Cardiac muscle cell (in vitro differentiated cells and primary cell): Measurements from ENCODE around the gene BST2. TPM values are rescaled to one million over a fixed set of nuclear protein-coding genes. Genes with fewer than 3 reads are reported as not detected.
A peak's percentile ranks its signal among the peaks of the same experiment; 100 is the strongest.

Experiments used
- DNase-seq, 2 donors: peaks; one replicate each; pipeline versions ENCODE4 v3.0.0 to v3.0.0-alpha.2; 2010 to 2017; ENCODE audit warnings: low read depth in 1 of 2, low spot score in 1 of 2
- H3K27ac ChIP-seq: fragments of 200-600 bp; sonication (generic); 2 replicates; pipeline ENCODE4 v1.5.1; 2016
- H3K27me3 ChIP-seq: fragments of 200-600 bp; sonication (generic); 2 replicates; pipeline ENCODE4 v1.6.0; 2016; ENCODE audit warnings: control low read depth
- H3K36me3 ChIP-seq: fragments of 200-600 bp; sonication (generic); 2 replicates; pipeline ENCODE4 v1.5.1; 2016; ENCODE audit warnings: control low read depth
- H3K4me1 ChIP-seq: fragments of 200-600 bp; sonication (generic); 2 replicates; pipeline ENCODE4 v1.8.1; 2017; ENCODE audit warnings: low read depth, mild to moderate bottlenecking, mixed run types
- H3K4me3 ChIP-seq: fragments of 200-600 bp; sonication (generic); 2 replicates; pipeline ENCODE4 v1.5.1; 2016; ENCODE audit warnings: mild to moderate bottlenecking
- H3K9me3 ChIP-seq: fragments of 200-600 bp; sonication (generic); 2 replicates; pipeline ENCODE4 v1.5.1; 2017; ENCODE audit warnings: low read depth, mild to moderate bottlenecking, control low read depth
- CTCF ChIP-seq: IDR thresholded peaks from 2 replicates; pipeline ENCODE4 v1.5.1; 2012; ENCODE audit warnings: low read depth, mild to moderate bottlenecking, low read length
- polyA plus RNA-seq: library from polyadenylated mRNA; unstranded; fragments of >200 nt; fragmentation: Nextera tagmentation; extraction: Ambion mirVana; gene quantifications from 2 replicates; pipeline ENCODE4 v1.2.1, GENCODE V29; 2016
- total RNA-seq: library from RNA; depleted of rRNA; stranded (reverse); fragments of >200 nt; gene quantifications from 2 replicates; pipeline ENCODE4 v1.2.3, GENCODE V29; 2016

The BST2 gene
- total and polyA plus RNA-seq, 2 experiments from 2014 or later, result 91.8 to 166 TPM

- no peak for TF ChIP-seq CTCF
- no peaks in the 10 kb centered on the region for H3K4me1 ChIP-seq
- H3K4me3 ChIP-seq, result no peak overlapping the region
- H3K27me3 ChIP-seq, result no peaks in the 10 kb centered on the region
- no peaks in the 10 kb centered on the region for H3K9me3 ChIP-seq
- no peak overlapping the region for H3K27ac ChIP-seq
- H3K36me3 ChIP-seq, result no peaks in the 10 kb centered on the region
- DNase-seq, result no peak
Observed at GRCh38 chr19:17435218-17435617, 29.8 kb upstream of the BST2 start.

DNA sequence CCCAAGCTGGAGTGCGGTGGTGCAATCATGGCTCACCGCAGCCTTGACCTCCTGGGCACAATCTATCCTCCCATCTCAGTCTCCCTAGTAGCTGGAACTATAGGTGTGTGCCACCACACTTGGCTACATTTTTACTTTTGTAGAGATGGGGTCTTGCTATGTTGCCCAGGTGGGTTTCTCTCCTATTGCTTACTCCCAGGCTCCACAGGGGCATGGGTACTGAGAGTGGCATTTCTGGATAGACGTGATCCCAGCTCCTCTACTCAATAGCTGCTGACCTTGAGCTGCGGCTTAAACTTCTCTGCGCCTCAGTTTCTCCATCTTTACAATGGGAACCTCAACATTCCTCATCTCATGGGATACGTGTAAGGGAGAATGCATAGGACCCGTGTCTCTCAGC, 26.0 kb upstream of the BST2 start:
- Histone ChIP-seq H3K27me3 (no peaks in the 10 kb centered on the region), H3K36me3 (no peaks in the 10 kb centered on the region), H3K27ac (no peak overlapping the region), H3K9me3 (no peaks in the 10 kb centered on the region), H3K4me1 (no peaks in the 10 kb centered on the region), H3K4me3 (no peak overlapping the region)
- DNase-seq, result no peak
- TF ChIP-seq CTCF, result no peak

DNA sequence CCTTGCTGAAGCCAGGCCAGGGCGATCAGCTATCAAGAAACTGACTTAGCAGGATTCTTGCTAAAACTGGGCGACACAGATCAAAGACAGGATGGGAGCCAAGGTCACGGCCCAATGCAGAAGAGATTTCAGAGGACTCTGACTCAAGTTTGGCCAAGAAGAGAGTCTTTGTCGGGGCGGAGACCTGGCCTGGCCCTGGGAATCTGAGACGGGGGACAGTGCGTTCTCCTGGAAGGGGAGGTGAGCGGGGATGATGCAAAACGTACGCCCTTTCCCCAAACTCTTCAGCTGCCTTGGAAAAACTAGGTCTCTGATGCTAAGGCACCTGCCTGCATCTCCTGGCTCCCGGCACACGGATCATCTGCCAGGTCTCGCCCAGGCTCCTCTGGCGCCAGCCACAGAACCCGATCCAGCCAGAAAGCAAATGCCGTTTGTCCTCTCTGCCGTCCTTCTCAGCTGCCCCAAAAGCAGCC, 24.2 kb upstream of the BST2 start:
- Histone ChIP-seq H3K27ac (no peak overlapping the region), H3K4me1 (peaks cover under 1% of the 10 kb centered on the region), H3K27me3 (no peaks in the 10 kb centered on the region), H3K4me3 (no peak overlapping the region), H3K9me3 (no peaks in the 10 kb centered on the region), H3K36me3 (no peaks in the 10 kb centered on the region)
- TF ChIP-seq CTCF, result no peak
- no peak for DNase-seq

- H3K36me3 ChIP-seq, result no peaks in the 10 kb centered on the region
- H3K27ac ChIP-seq, result peak overlapping the region; percentile 51
- H3K27me3 ChIP-seq, result no peaks in the 10 kb centered on the region
- peaks cover 3% of the 10 kb centered on the region for H3K4me1 ChIP-seq
- peak; percentile 62 for TF ChIP-seq CTCF
- H3K4me3 ChIP-seq, result peak overlapping the region; percentile 12
- DNase-seq, result peak; percentile 71 to 92
- no peaks in the 10 kb centered on the region for H3K9me3 ChIP-seq
Observed at GRCh38 chr19:17424743-17425365, 19.4 kb upstream of the BST2 start.

DNA sequence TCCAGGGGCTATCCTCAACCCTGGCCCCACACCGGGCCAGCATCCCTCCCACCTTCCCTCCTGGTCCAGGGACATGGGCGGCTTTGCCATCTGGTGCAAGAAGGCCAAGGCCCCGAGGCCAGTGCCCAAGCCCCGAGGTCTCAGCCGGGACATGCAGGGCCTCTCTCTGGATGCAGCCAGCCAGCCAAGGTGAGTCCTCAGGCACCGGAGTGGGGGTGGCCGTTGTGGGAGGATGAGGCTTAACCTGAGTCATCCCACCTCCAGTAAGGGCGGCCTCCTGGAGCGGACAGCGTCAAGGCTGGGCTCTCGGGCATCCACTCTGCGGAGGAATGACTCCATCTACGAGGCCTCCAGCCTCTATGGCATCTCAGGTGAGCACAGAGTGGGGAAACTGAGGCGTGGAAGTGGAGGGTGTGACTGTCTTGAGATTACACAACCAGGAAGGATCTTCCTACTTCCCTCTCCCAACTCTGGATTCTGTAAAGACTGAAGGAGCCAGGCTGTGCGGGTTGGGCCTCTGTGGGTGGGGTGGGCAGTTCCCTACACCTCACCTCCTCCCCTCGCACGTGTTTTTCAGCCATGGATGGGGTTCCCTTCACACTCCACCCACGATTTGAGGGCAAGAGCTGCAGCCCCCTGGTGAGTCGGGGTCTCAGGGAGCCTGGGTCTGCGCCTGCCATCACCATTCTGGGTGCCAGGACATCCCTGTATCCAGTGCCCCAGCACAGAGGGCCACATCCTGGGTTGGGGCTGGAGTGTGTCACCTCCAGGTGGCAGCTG, 18.2 kb upstream of the BST2 start:
- Histone ChIP-seq H3K27ac (no peak overlapping the region), H3K27me3 (no peaks in the 10 kb centered on the region), H3K36me3 (no peaks in the 10 kb centered on the region), H3K4me3 (no peak overlapping the region), H3K9me3 (no peaks in the 10 kb centered on the region), H3K4me1 (peaks cover 3% of the 10 kb centered on the region)
- no peak for DNase-seq
- TF ChIP-seq CTCF, result no peak
